OCI-LY7 (cell line): ENCODE data around the gene C7orf25. TPM values are rescaled to one million over a fixed set of nuclear protein-coding genes. Genes with fewer than 3 reads are reported as not detected.

Experiments
- BruUV-seq: library from RNA; stranded (reverse); fragments of 400-500 nt; replicated peaks from 2 replicates; lab custom pipeline; 2021; lab: Mats Ljungman, UMichigan
- CTCF ChIA-PET: fragments of 300-600 bp; sonication (Branson Sonifier 250); formaldehyde crosslinking; loops from one replicate; lab custom pipeline; 2022; ENCODE audit warnings: antibody characterized with exemption; ENCODE audit not compliant: unreplicated experiment; lab: Charles Lee
- POLR2A ChIA-PET: fragments of 300-600 bp; sonication (Branson Sonifier 250); formaldehyde crosslinking; loops from one replicate; lab custom pipeline; 2022; ENCODE audit warnings: antibody characterized with exemption; lab: Charles Lee
- DNase-seq: peaks from one replicate; pipeline ENCODE4 v3.0.0-alpha.2; 2015; ENCODE audit warnings: low spot score
- H2AFZ ChIP-seq: fragments of 200-600 bp; sonication (generic), shearing (Covaris generic); 2 replicates; pipeline ENCODE4 v1.6.1; 2014; ENCODE audit warnings: mild to moderate bottlenecking, antibody characterized with exemption, low read length, moderate library complexity
- H3K27ac ChIP-seq: fragments of 200-600 bp; sonication (generic); 2 replicates; pipeline ENCODE4 v1.5.1; 2014; ENCODE audit warnings: mixed run types, low read depth, mild to moderate bottlenecking, moderate library complexity, low read length, inconsistent platforms; ENCODE audit not compliant: poor library complexity, severe bottlenecking
- H3K36me3 ChIP-seq: fragments of 200-600 bp; sonication (generic); 2 replicates; pipeline ENCODE4 v1.6.1; 2014; ENCODE audit warnings: mild to moderate bottlenecking, antibody characterized with exemption, low read length, moderate library complexity, mixed read lengths; ENCODE audit not compliant: insufficient read depth
- H3K4me1 ChIP-seq: fragments of 200-600 bp; sonication (generic); 2 replicates; pipeline ENCODE4 v1.5.1; 2014; ENCODE audit warnings: mild to moderate bottlenecking, low read length; ENCODE audit not compliant: insufficient read depth, poor library complexity, severe bottlenecking
- H3K4me2 ChIP-seq: fragments of 200-600 bp; sonication (generic); 2 replicates; pipeline ENCODE4 v1.6.1; 2014; ENCODE audit warnings: mild to moderate bottlenecking, low read length
- H3K4me3 ChIP-seq: fragments of 200-600 bp; sonication (generic); 2 replicates; pipeline ENCODE4 v1.5.1; 2014; ENCODE audit warnings: mild to moderate bottlenecking, low read depth, low read length; ENCODE audit not compliant: poor library complexity, severe bottlenecking
- H3K79me2 ChIP-seq: fragments of 200-600 bp; sonication (generic); 2 replicates; pipeline ENCODE4 v1.6.1; 2016; ENCODE audit warnings: low read depth, mild to moderate bottlenecking, low read length, moderate library complexity, mixed read lengths; ENCODE audit not compliant: insufficient read depth
- H3K9me2 ChIP-seq: fragments of 200-600 bp; sonication (generic); 2 replicates; pipeline ENCODE4 v1.6.1; 2016; ENCODE audit warnings: mild to moderate bottlenecking, low read length, mixed read lengths; ENCODE audit not compliant: insufficient read depth
- H3K9me3 ChIP-seq: fragments of 200-600 bp; sonication (generic); 2 replicates; pipeline ENCODE4 v1.6.1; 2014; ENCODE audit warnings: mild to moderate bottlenecking, mixed run types, low read length, mixed read lengths
- H4K20me1 ChIP-seq: fragments of 200-600 bp; sonication (generic); 2 replicates; pipeline ENCODE4 v1.6.1; 2014; ENCODE audit warnings: mild to moderate bottlenecking, antibody characterized with exemption, low read length, moderate library complexity, mixed read lengths; ENCODE audit not compliant: insufficient read depth
- CTCF ChIP-seq: fragments of 200-600 bp; sonication (generic); conservative IDR thresholded peaks from 2 replicates; pipeline ENCODE4 v1.5.1; 2014; ENCODE audit warnings: mild to moderate bottlenecking, antibody characterized with exemption, low read length, moderate library complexity, mixed read lengths
- EZH2phosphoT487 ChIP-seq: fragments of 200-600 bp; sonication (generic); IDR thresholded peaks from 2 replicates; pipeline ENCODE4 v1.6.1; 2018; ENCODE audit warnings: low read depth, borderline replicate concordance, mild to moderate bottlenecking, mixed run types, antibody characterized with exemption, low read length, moderate library complexity, mixed read lengths
- intact Hi-C: fragments of 100-400 bp; cut with micrococcal nuclease; formaldehyde crosslinking; loops from one replicate; pipeline ENCODE4 v1.10.0; 2022; ENCODE audit not compliant: unreplicated experiment
- total RNA-seq, 2 experiments: library from RNA; depleted of rRNA in 1 of 2; stranded (reverse); fragments of >200 nt in 1 of 2; shearing (Covaris generic) in 1 of 2; gene quantifications; 2 replicates each; pipeline ENCODE4 v1.2.3, GENCODE V29; 2014 to 2022

Gene C7orf25
- total RNA-seq, 2 experiments from 2014 or later: 6.0 to 9.1 TPM

- H3K79me2 ChIP-seq: peaks cover 37% of the 10 kb centered on the region
- H3K27ac ChIP-seq: no peak overlapping the region
- BruUV-seq: no TSS peak
- H4K20me1 ChIP-seq: peaks cover 5% of the 10 kb centered on the region
- POLR2A ChIA-PET: interaction anchor here (0.5 to 1.6 kb wide), 6 partner anchors 26 to 175 kb away, joined by 3 to 8 read pairs (median 5); no protein-coding TSS in a partner anchor
- no peak overlapping the region for H2AFZ ChIP-seq
- H3K4me2 ChIP-seq: no peak overlapping the region
- no peak overlapping the region for H3K4me3 ChIP-seq
- H3K36me3 ChIP-seq: peaks cover 64% of the 10 kb centered on the region
- H3K9me3 ChIP-seq: no peaks in the 10 kb centered on the region
- no peaks in the 10 kb centered on the region for H3K9me2 ChIP-seq
- TF ChIP-seq CTCF (no peak), EZH2phosphoT487 (no peak)
- CTCF ChIA-PET: no interaction called here
- intact Hi-C loops: loop anchor here (10.0 kb wide), 1 partner anchor 649 kb away; the partner anchor contains the start of gene STK17A
- no peak for DNase-seq
- H3K4me1 ChIP-seq: peaks cover 9% of the 10 kb centered on the region
Measured at GRCh38 chr7:42935861-42936260, 24.0 kb upstream of the C7orf25 start.

- no TSS peak for BruUV-seq
- TF ChIP-seq CTCF (no peak), EZH2phosphoT487 (no peak)
- Histone ChIP-seq H3K79me2 (peaks cover 53% of the 10 kb centered on the region), H2AFZ (no peak overlapping the region), H3K9me3 (no peaks in the 10 kb centered on the region), H3K4me1 (peaks cover 21% of the 10 kb centered on the region), H3K4me2 (peak overlapping the region; percentile 37; the same call in 1 of the 2 replicates), H3K27ac (no peak overlapping the region), H3K4me3 (no peak overlapping the region), H3K36me3 (peaks cover 63% of the 10 kb centered on the region), H3K9me2 (no peaks in the 10 kb centered on the region), H4K20me1 (peaks cover 17% of the 10 kb centered on the region)
- ChIA-PET CTCF (no interaction called here), POLR2A (interaction anchor here (0.6 to 3.3 kb wide), 8 partner anchors 24 to 660 kb away, joined by 3 to 25 read pairs (median 4); no protein-coding TSS in a partner anchor)
- DNase-seq: no peak
- intact Hi-C loops: loop anchor here (10.0 kb wide), 1 partner anchor 651 kb away; the partner anchor contains the start of gene STK17A
Measured at GRCh38 chr7:42934291-42934690, 22.4 kb upstream of the C7orf25 start.
